GM21526 (cell line): ENCODE results near the gene CUX1.
"Not testable (repeated sequence)": the region's sequence is repeated elsewhere in the genome, so short reads cannot be mapped to it uniquely, and the experiment has no call there.

ENCODE experiments used
- ATAC-seq: cut with Tn5 transposase; IDR thresholded peaks from one replicate; pipeline ENCODE4 v1.9.1; 2021; ENCODE audit warnings: moderate library complexity; ENCODE audit not compliant: unreplicated experiment, low FRiP score

CUX1 gene

DNA sequence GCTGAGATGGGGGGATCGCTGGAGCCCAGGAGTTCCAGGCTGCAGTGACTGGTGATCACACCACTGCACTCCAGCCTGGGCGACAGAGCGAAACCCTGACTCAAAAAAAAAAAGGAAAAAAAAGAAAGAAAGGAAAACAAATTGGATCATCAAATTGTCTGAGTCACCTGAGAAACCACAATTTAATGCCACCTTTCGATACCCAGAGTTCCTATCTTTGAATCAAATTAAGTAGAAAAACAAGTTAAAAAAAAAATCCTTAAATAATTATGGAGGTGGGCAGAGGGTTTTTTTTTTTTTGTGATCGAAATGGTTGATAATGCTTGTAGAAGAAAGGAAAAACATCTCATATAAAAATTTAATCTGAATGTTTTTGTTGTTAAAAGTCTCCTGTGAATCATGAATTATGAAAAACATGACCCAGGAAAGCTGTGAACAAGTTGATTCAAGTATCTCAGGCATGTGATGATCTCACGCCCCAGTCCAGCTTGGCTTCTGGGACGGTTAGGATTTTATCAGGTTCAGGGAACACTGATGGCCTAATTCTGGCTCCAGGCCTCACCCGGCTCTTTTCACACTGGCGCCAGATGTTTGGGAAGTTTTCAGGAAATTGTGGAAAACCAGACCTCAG is 25.3 kb upstream of the CUX1 start:
- ATAC-seq: no peak

DNA sequence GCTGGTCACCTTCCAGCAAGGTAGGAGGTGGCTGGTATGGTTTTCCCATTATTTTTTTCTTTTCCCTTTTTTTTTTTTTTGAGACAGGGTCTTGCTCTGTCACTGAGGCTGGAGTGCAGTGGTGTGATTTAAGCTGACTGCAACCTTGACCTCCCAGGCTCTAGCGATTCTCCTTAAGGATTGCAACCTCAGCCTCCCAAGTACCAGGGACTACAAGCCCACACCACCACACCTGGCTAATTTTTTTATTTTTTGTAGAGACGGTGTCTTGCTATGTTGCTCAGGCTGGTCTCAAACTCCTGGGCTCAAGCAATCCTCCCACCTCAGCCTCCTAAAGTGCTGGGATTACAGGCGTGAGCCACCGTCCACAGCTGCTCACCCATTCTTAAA is 24.7 kb upstream of the CUX1 start:
- not testable (repeated sequence) for ATAC-seq

DNA sequence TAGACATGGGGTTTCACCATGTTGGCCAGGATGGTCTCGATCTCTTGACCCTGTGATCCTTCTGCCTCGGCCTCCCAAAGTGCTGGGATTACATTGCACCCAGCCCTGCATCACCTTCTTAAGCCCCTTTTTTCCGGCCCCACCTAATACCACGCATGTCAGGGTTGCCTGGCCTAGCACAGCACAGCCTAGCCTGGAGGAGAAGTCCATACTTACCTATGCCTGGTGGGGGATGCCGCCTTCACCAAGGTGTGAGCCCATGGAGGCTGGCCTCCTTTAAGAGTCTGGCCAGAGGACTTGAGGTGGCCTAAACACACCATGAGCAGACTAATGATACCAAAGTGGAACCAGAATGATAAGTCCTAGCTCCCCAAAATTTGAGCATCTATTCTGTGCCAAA is 22.0 kb upstream of the CUX1 start:
- no peak for ATAC-seq

DNA sequence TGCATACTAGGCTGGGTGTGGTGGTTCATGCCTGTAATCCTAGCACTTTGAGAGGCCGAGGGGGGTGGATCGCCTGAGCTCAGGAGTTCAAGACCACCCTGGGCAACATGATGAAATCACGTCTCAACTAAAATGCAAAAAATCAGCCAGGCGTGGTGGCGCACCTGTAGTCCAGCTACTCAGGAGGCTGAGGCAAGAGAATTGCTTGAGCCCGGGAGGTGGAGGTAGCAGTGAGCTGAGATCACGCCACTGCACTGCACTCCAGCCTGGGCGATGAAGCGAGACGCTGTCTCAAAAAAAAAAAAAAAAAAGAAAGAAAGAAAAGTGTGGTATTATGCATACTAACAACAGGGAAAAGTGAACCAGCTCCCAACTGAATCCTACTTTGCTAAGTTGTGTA is 19.3 kb upstream of the CUX1 start:
- ATAC-seq: not testable (repeated sequence)

DNA sequence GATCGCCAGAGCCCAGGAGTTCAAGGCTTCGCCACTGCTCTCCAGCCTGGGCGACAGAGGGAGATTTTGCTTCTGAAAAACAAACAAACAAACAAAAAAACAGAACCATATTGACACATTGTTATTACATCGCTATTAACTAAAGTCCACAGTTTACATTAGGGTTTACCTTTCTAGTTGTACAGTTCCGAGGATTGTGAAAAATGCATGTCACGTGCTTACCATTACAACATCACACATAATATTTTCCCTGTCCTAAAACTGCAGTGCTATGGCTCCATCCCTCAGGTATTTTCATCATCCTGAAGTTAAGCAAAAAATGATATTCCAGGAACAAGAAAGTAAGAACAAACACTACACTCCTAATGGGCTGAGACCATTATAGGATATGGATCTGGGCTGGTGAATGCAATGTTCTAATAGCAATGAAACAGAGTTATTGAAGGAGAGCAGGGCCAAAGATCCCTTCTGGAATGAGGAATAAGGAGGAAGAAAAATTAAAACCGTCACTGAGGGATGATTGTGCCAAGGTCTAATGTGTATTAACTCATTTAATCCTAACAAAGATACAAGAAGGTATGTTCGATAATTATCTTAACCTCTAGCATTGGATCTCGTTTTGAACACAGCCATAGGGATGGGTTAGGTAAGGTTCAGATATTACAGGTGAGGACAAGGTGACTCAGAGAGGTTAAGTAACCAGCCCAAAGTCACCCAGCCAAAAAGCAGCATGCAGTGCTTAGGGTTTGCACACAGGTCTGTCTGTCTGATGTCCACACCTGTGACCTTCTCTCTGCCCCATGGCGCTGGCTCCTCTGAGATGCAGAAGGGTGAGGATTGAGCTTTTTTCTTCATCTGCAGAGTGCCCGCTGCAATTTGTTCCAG is 14.0 kb upstream of the CUX1 start:
- no peak for ATAC-seq

DNA sequence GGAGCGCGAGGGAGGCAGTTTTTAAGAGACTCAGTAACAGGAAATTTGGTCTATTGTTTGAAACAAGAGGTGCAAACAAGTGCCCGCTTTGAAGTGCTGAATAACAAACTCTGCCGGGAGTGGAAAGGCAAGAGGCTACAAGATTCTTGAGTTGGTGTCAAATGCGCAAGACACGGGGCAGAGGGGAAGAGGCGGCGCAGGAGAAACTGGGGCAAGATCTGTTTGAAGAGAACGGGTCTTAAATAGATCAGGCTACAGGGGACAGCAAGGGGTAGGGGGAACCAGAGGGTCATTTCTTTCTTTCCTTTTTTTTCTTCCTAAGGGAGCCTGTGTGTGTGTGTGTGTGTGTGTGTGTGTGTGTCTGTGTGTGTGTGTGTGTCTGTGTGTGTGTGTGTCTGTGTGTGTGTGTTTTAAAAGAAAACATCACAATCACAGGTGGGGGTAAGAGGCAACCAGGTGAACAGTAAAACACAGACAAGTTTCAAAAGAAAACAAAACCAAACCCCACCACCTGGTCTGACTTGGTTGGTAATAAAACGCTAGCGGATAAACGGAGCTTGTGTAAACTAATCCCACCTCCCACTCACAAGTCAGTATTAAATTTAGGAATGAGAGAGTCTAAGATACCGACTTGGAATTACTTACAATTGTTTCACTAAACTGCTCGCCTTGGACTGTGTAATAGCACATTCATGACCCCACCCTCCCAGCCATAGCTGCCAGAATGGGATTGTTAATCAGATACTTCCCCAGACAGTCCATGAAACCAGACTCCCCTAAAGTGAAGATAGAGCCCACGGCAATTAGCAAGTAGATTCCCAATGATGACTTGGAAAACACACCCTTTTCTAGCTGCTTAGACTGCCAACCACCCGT is 13.1 kb upstream of the CUX1 start:
- ATAC-seq: no peak

DNA sequence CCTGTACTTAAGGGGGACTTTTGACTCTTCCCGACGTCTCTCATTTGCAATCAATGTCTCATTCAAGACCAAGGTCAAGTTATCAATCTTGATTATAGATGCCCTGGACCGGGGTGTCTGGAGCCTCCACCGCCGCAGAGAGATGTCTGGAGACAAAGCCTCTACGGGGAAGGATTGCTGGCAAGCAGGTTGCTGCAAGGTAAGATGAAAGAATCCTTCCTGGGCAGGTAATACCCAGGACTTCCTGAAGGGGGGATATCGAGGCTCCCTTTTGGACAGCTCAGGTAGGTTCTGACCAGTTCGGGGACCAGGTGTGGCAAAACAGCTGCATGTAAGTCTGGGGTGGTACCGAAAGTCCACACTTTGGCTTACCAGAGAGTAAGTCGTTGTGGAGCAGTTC is 12.5 kb upstream of the CUX1 start:
- ATAC-seq: no peak

DNA sequence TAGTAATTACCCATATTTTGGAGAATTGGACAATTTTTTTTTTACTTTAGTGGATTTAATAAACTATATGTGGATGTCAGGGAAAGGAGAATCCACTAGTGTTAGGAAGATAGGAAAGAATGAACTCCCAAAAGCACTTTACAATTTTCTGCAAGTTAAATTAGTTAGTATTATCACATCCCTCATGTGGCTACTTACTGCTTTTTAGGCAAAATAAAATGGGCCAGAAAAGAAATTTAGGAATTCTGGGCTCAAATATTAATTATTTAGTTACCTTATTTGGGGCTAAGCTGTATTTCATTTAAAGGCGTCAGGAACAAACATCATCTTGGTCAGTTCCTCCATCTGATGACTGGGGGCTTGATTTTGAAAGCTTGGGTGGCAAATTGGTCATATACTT is 4.8 kb upstream of the CUX1 start:
- ATAC-seq: no peak

DNA sequence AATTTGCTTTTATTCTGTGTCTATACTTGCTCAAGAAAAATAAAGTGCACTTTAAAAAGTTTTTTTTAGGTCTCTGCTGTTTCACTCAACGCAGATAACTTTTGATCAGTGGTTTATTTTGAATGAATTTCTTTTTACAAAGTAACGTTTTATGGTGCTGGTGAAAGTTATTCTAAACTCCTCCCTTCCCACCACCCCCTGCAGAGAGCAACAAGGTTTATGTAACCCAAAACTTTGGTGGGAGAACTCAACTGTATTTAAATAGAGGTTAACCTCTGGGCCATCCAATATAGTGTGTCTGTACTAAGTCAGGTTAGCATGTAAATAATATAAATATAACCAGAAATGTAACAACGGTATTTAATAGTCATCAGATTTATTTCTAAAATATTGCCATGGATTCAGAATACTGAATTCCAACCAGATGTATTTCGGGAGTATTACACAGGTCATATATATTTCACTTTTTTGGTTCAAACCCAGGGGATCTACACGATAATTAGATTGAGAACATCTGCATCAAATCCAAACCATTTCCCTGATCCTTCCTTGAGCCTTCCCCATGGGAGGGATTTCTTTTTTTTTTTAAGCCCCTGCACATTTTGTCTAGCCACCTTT is 3.9 kb upstream of the CUX1 start:
- ATAC-seq: no peak

DNA sequence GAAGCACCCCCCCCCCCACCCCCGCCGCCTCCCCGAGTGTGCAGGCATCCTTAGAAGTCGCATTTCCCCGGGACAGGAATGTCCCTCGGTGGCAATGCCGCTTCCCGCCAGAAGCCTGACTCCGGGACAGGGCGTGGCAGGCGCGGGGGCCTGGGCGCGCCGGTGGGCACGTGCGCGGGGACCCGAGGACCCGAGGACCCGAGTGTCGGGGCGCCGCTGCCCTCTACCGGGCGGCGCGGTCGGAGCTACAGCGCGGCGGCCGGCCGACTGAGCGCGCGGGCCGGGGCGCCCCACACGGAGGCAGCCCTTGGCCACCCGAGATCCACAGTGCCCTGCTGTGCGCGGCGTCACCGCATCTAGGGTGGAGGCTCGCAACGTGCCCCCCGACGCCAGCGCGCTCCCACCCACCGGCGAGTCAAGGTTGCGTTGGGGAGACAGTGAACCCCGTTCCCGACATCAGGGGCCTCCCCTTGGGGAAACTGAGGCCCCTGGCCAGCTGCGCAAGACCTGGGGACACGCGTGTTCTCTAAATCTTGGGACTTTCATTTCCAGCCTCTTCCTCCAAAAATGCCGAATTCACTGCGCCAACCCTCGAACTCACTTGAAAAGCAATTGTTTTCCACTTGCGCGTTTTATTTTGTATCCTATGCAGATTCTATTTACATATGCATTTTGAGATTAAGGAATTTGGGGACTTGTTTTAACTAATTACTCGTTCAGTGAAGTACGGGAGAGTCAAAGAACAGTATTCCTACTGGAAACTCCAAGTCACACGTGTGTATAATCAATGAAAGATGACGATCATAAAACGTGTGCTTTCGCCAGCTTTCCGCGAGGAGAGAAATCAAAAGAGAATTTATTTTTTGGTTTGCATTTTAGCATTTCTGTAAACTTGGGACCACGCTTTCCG is 3.1 kb upstream of the CUX1 start:
- no peak for ATAC-seq

DNA sequence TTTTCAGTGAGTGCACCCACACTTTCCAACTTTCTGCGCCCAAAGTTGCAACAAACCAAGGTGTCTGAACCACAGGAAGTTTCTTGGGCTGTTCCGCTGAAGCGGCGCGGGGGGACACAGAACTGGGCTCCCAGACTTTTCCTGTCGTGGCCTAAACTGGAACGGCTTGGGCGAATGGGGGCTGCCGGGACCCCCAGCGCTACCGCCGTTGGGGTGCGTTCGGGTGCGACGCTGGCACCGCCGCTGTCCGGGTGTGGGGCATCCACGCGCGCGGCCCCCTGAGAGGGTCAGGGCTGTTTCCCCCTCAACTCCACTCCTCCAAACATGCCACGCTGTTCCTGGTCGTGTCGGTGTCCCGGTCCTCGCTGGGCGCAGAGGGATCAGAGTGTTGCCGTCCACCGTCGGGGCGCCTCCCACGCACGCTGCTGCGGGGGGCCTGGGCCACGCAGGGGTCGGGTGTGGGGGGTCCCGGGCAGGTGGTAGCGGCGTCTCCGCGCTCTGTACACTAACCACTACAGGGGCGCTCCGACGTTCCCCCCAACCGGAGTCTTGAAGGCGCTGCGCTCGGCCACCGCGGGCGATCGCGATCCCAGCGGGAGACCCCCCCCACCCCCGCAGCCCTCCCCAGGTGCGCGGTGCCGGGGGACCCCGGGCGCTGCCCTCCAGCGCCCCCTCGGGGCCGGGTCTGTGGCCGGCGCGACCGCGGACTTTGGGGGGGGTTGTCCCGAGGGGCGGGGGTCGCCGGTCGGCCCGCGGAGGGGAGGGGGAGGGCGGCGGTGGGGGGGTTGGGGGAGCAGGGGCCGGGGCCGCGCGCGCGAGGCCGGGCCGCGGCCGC is 2.2 kb upstream of the CUX1 start:
- ATAC-seq: peak; percentile 33

DNA sequence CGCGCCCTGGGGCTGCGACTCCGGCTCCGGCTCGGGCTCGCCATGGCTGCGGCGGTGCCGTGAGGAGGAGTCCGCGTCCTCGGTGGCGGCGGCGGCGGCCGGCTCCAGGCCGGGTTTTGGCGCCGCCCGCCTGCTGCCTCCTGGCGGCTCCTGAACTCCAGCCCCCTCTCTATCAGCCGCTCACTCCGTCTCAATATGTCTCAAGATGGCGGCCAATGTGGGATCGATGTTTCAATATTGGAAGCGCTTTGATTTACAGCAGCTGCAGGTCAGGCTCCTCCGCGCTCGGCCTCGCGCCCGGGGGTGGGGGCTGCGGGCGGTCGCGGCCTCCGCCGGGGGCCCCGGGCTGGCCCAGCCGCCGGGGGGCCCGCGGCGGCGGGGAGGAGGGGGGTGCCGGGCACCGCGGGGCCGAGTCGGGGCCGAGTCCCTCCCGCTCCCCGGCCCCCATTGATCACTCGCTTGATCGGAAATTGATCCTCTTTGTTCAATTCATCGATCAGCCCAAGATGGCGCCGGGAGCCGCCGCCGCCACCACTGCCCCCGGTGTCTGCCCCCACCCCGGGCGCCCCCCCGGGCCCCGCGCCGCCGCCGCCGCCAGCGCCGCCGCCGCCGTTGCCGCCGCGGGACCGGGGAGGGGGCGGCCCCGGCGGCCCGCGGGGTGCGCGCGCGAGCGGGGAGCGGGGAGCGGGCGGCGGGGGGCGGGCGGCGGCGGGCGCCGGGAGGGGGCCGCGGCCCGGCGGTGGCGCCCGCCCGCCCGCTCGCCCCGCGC is 1.4 kb upstream of the CUX1 start:
- ATAC-seq: peak; percentile 44

DNA sequence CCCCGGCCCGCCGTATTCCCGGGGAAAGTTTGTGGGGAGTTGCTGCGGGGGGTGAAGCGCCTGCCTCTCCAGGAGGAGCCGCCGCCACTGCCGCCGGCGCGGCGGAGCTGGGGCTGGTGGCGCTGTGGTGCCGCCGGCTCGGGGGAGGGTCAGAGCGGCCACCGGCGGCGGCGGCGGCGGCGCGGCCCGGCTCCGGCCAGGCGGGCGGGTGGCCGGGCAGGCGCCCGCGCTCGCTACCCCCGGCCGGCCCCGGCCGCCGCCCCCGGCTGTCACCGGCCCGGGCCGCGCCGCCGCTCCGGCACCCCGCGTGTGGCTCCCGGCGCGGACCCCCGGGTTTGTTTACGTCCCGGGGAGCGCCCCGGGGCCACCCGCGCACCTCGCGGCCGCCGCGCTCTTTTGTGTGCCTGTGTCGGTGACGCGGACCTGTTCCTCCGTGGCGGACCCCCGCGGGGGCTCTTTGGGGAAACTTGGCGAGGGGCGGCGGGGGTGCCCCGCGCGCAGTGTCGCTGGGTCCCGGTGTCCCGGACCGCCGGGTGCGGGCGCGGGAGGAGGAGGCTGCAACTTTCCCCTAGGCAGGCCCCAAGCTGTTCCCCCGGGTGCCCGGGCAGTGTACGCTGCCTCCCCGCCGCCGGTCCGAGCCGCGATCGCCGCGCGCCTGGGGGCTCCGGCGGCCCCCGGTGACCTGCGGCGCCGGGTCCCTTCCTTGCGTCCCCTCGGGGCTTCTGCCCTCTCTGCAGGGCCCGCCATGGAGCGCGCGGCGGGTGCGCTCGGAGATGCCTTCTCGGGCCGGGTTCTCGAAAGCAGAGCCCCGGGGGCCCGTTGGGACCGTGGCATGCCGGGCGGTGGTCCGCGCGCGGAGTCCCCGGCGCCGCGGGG is 593 bp upstream of the CUX1 start:
- no peak for ATAC-seq

DNA sequence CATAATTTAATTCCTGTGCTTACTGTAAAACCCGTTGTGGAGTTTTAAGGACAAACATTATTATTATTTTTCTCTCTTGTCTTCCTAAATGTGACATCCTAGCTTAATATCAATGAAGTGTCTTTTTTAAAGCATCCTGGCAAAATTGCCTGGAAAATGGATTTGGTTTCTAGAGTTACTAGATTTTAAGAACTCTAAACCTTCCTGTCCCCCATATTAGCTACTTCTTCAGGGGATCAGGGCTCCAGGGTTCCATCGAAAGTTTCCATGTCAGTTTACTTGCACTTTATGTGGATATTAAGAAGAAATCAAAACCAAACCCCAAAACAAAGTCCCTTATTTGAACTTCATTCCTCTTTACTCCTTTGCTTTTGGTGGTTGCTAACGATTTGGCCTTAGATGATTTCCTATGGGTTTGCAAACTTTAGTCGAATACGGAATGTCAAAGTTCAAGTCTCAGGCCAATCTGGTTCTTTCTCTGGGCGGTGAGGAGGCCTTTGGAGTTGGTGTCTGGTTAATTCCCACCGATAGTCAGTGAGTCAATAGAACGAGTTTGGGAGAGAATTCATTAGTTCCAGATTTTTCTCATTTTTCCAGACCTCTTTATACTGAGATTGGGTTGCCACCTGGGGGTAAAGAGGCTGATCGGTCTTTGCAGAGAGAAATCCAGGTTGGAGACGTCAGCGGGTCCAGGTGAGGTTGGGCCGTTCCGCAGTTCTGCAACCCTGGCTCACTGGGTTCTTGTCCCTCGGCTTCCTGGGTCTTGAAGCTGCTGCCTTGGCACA is 1.1 kb downstream of the CUX1 start:
- ATAC-seq: no peak

DNA sequence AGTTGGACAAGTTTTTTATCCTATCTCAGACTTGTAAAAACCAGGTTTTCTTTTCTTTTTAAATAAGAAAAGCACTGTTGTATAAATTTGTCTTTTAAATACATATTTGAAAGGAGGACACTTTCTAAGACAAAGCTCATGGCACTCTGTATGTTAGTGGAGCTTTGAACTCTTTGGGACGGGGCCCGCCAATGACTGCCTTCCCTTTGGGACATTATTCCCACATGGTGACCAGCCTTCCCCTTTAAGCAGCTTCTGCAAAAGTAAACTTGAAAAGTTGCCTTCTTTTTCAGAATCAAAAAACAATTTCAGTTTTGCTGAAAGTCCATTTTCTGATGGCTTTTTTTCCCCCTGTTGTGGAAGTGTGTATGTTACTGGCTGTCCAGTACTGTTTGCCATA is 1.8 kb downstream of the CUX1 start:
- ATAC-seq: no peak

DNA sequence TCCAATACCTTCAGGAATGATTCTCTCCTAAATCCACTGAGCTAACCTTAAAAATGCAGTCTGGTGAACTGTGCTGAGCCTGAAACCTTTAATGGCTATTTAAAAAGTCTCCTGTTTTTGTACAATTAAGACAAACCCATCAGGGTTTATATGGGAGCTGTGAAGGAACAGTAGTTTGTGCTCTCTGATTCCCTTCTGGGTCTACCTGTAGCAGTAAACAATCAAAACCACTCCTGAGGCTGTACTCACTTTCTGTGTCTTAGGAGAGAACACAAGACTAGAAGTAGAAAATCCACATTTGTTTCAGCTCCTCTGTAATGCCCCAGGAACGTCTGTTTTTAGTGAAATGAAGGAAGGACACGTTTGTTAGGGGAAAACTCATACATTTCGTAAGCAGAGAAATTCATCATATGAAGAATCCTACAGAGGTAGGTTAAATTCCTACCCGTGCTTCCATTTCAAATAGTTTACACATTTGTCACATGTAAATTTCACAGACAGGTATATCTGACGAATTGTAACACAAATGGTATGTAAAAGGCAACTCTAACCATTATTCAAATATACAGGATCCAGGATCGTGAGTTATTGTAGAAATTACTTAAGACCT is 2.6 kb downstream of the CUX1 start:
- no peak for ATAC-seq
